Measurements from ENCODE around the gene DHH.

DNA sequence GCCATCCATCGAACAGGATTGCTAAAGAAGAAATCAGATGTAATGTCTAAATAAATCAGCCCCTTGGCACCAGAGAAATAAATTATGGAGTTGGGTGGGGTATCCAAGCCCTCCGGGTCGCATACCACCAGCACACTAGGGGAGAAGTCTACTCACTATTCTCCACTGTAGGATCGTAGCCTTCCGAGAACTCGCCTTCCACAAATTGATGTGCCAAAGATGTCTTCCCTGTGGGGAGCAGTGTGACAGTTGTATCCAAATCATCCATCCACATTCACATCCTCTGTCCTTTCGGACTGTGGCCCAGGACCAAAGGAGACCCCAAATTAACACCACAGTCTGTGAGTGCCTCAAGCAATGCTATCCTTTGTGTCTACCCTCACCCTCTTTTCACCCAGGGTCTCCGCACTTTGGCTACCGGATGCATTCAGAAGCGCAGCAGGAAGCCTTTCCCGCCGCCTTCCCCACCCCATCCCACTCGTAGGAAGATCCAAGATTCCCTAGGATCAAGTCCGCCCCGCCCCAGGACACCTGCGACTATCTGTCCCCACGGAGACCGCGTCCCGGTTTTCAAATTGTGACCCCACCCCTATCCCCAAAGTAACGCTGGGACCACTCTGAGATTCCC lies 25.6 kb downstream of the DHH start:
- TF ChIP-seq FOXJ2 (tag; IDR thresholded peaks at IDR 0.05) = no peak
- no peak for TF ChIP-seq CEBPB (tag; IDR thresholded peaks at IDR 0.05)
- no peak for TF ChIP-seq CTCF (IDR thresholded peaks at IDR 0.05 in 2 of 3, conservative IDR thresholded peaks at IDR 0.05 in 1 of 3; ENCODE audit: insufficient read depth in 2 of 3, low read depth in 1 of 3, low read length in 3 of 3)
- TF ChIP-seq MAZ (CRISPR knock-in tag; conservative IDR thresholded peaks at IDR 0.05 in 1 of 2, IDR thresholded peaks at IDR 0.05 in 1 of 2) = no peak
- TF ChIP-seq BMI1 (IDR thresholded peaks at IDR 0.05; ENCODE audit: low read length) = no peak
- TF ChIP-seq RNF2 (IDR thresholded peaks at IDR 0.05) = no peak
- no peak for TF ChIP-seq HDAC1 (IDR thresholded peaks at IDR 0.05)
- no peak for TF ChIP-seq HOMEZ (CRISPR knock-in tag; IDR thresholded peaks at IDR 0.05)
- TF ChIP-seq SNRNP70 (optimal IDR thresholded peaks at IDR 0.05; ENCODE audit: low read depth, low read length) = no peak
- no peak for TF ChIP-seq KLF10 (CRISPR knock-in tag; IDR thresholded peaks at IDR 0.05)
- TF ChIP-seq SP1 (CRISPR knock-in tag; IDR thresholded peaks at IDR 0.05) = no peak
- TF ChIP-seq MYBL2 (IDR thresholded peaks at IDR 0.05; ENCODE audit: low read depth) = no peak
- no peak for TF ChIP-seq MYBL2 (CRISPR knock-in tag; IDR thresholded peaks at IDR 0.05; ENCODE audit: borderline replicate concordance)
- TF ChIP-seq ZFPM2 (CRISPR knock-in tag; IDR thresholded peaks at IDR 0.05) = no peak
